ENCODE results near the gene C2CD3. TPM values are rescaled to one million over a fixed set of nuclear protein-coding genes. Genes with fewer than 3 reads are reported as not detected.

Gene C2CD3
- total RNA-seq, 1 donor from 2014 or later: 9.1 TPM

Other genes with a start within 250 kb of the C2CD3 start
- not detected for gene DNAJB13, start 220.0 kb downstream of the C2CD3 start, total RNA-seq
- gene UCP2, start 188.2 kb downstream of the C2CD3 start, total RNA-seq: 25.8 TPM
- 17.2 TPM for gene UCP3, start 161.9 kb downstream of the C2CD3 start, total RNA-seq
- 24.9 TPM for gene PPME1, start 287 bp upstream of the C2CD3 start, total RNA-seq
- not detected for gene P4HA3, start 140.6 kb upstream of the C2CD3 start, total RNA-seq
- gene PGM2L1, start 227.4 kb upstream of the C2CD3 start, total RNA-seq: 1.9 TPM